GM12878 (cell line): ENCODE data around the gene DNMT1. TPM values are rescaled to one million over a fixed set of nuclear protein-coding genes. Genes with fewer than 3 reads are reported as not detected.

Experiments
- ATAC-seq: fragments of 200-7000 bp; cut with Tn5 transposase; 3 replicates; pipeline ENCODE4 v1.9.1; 2020; ENCODE audit warnings: mild to moderate bottlenecking, moderate library complexity
- Bru-seq: library from RNA; stranded (reverse); fragments of 400-500 nt; gene quantifications from one replicate; lab custom pipeline; 2021; lab: Mats Ljungman, UMichigan
- BruChase-seq, 2 experiments: library from RNA; stranded (reverse); fragments of 400-500 nt; gene quantifications; one replicate each; lab custom pipeline; 2021; lab: Mats Ljungman, UMichigan
- BruUV-seq: library from RNA; stranded (reverse); fragments of 400-500 nt; replicated peaks from 2 replicates; lab custom pipeline; 2021; lab: Mats Ljungman, UMichigan
- CTCF ChIA-PET: fragments of 300-600 bp; sonication (Branson Sonifier 250); formaldehyde crosslinking; extraction: SDS; loops from one replicate; lab custom pipeline; 2021; ENCODE audit warnings: inconsistent platforms; lab: Yijun Ruan, JAX
- POLR2A ChIA-PET: fragments of 350-600 bp; formaldehyde crosslinking; extraction: SDS; loops from one replicate; lab custom pipeline; 2021; ENCODE audit warnings: inconsistent platforms; lab: Charles Lee
- RAD21 ChIA-PET: fragments of 300-600 bp; sonication (Branson Sonifier 250); formaldehyde crosslinking; loops from one replicate; lab custom pipeline; 2023; ENCODE audit warnings: antibody characterized with exemption; ENCODE audit not compliant: unreplicated experiment; lab: Charles Lee
- SMC1A ChIA-PET: fragments of 300-600 bp; sonication (Branson Sonifier 250); formaldehyde crosslinking; loops from one replicate; lab custom pipeline; 2023; ENCODE audit not compliant: unreplicated experiment, uncharacterized antibody; lab: Charles Lee
- DNase-seq: peaks from one replicate; pipeline ENCODE4 v3.0.0-alpha.2; 2011; ENCODE audit warnings: low read depth, low spot score
- FAIRE-seq: peaks from 3 replicates; lab custom pipeline; 2011; peaks lifted over from hg19 to GRCh38; lab: Jason Lieb, UNC
- H2AFZ ChIP-seq: 2 replicates; pipeline ENCODE4 v1.6.0; 2011; ENCODE audit warnings: low read depth, low read length, control low read depth; ENCODE audit not compliant: control insufficient read depth
- H3K27ac ChIP-seq: 2 replicates; pipeline ENCODE4 v1.5.1; 2011; ENCODE audit warnings: control low read depth; ENCODE audit not compliant: control insufficient read depth, insufficient read depth
- H3K27me3 ChIP-seq, 2 experiments: replicated peaks in 1 of 2; 2 replicates each; pipeline versions ENCODE4 v1.6.0 to v1.6.1; 2011; ENCODE audit warnings: low read length in 1 of 2; ENCODE audit not compliant: control insufficient read depth in 2 of 2, insufficient read depth in 2 of 2
- H3K36me3 ChIP-seq, 2 experiments: 2 replicates each; pipeline ENCODE4 v1.5.1; 2011; ENCODE audit warnings: low read length in 1 of 2; ENCODE audit not compliant: control insufficient read depth in 2 of 2, insufficient read depth in 2 of 2
- H3K4me1 ChIP-seq: 2 replicates; pipeline ENCODE4 v1.6.1; 2011; ENCODE audit warnings: mild to moderate bottlenecking, low read length, moderate library complexity, mixed read lengths; ENCODE audit not compliant: control insufficient read depth, insufficient read depth
- H3K4me2 ChIP-seq: 2 replicates; pipeline ENCODE4 v1.6.0; 2011; ENCODE audit warnings: control low read depth; ENCODE audit not compliant: control insufficient read depth, insufficient read depth
- H3K4me3 ChIP-seq: fragments of 200-600 bp; sonication (generic); 2 replicates; pipeline ENCODE4 v1.5.1; 2016
- H3K79me2 ChIP-seq: 2 replicates; pipeline ENCODE4 v1.6.0; 2011; ENCODE audit warnings: low read length; ENCODE audit not compliant: control insufficient read depth, insufficient read depth
- H3K9ac ChIP-seq: 2 replicates; pipeline ENCODE4 v1.8.0; 2011; ENCODE audit warnings: low read length, control low read depth, mixed read lengths; ENCODE audit not compliant: control insufficient read depth, insufficient read depth
- H3K9me3 ChIP-seq: replicated peaks from 3 replicates; pipeline ENCODE4 v1.5.1; 2011; ENCODE audit warnings: mild to moderate bottlenecking, low read length; ENCODE audit not compliant: control insufficient read depth, insufficient read depth
- H4K20me1 ChIP-seq: 2 replicates; pipeline ENCODE4 v1.6.0; 2011; ENCODE audit not compliant: control insufficient read depth, insufficient read depth
- ASH2L ChIP-seq: fragments of 300-600, 200-600 bp; sonication (generic); IDR thresholded peaks from 2 replicates; pipeline ENCODE4 v1.6.1; 2017; ENCODE audit warnings: low read depth, mild to moderate bottlenecking, borderline replicate concordance
- ATF7 ChIP-seq: fragments of 450-650 bp; IDR thresholded peaks from 2 replicates; pipeline ENCODE4 v1.6.1; 2016; ENCODE audit warnings: low read depth, mild to moderate bottlenecking
- BMI1 ChIP-seq: fragments of 450-650 bp; IDR thresholded peaks from 2 replicates; pipeline ENCODE4 v1.6.1; 2016; ENCODE audit warnings: mild to moderate bottlenecking, moderate library complexity, borderline replicate concordance
- BRCA1 ChIP-seq: IDR thresholded peaks from 2 replicates; pipeline ENCODE4 v1.6.1; 2011; ENCODE audit warnings: low read depth, low read length, improper control_type of control experiment
- CHD1 ChIP-seq: IDR thresholded peaks from 2 replicates; pipeline ENCODE4 v1.6.1; 2012; ENCODE audit warnings: low read depth, low read length, improper control_type of control experiment
- CREB1 ChIP-seq: IDR thresholded peaks from 2 replicates; pipeline ENCODE4 v1.6.1; 2012; ENCODE audit warnings: low read depth, mild to moderate bottlenecking, inconsistent platforms
- FOXK2 ChIP-seq: fragments of 450-650 bp; IDR thresholded peaks from 2 replicates; pipeline ENCODE4 v1.6.1; 2017; ENCODE audit warnings: mild to moderate bottlenecking, moderate library complexity
- JUND ChIP-seq: IDR thresholded peaks from 2 replicates; pipeline ENCODE4 v1.6.1; 2012; ENCODE audit warnings: low read depth, mild to moderate bottlenecking, low read length, improper control_type of control experiment, moderate library complexity
- MTA2 ChIP-seq: fragments of 450-650 bp; IDR thresholded peaks from 2 replicates; pipeline ENCODE4 v1.6.1; 2016; ENCODE audit warnings: low read depth, mild to moderate bottlenecking, moderate library complexity
- POLR2AphosphoS5 ChIP-seq: IDR thresholded peaks from 2 replicates; pipeline ENCODE4 v1.6.1; 2011; ENCODE audit warnings: mild to moderate bottlenecking, low read length, inconsistent platforms
- SMAD5 ChIP-seq: IDR thresholded peaks from 2 replicates; pipeline ENCODE4 v1.6.1; 2016; ENCODE audit warnings: antibody characterized with exemption, low read depth
- SREBF1 ChIP-seq: IDR thresholded peaks from 2 replicates; pipeline ENCODE4 v1.6.1; 2012; ENCODE audit warnings: mild to moderate bottlenecking, low read length
- WGBS: methylation state at CpG from one replicate; pipeline ENCODE4 v1.1.6; 2016; ENCODE audit warnings: low lambda C conversion rate; ENCODE audit not compliant: insufficient replicate concordance, insufficient coverage; ENCODE audit errors: missing lambda C conversion rate; 5-methylcytosine and 5-hydroxymethylcytosine counted together
- in situ Hi-C: fragments of 300-500 bp; cut with MboI; formaldehyde crosslinking; loops from 9 replicates; pipeline ENCODE4 v1.14.3; 2018; ENCODE audit warnings: mixed read lengths
- intact Hi-C: fragments of 100-400 bp; cut with micrococcal nuclease; formaldehyde crosslinking; loops from one replicate; pipeline ENCODE4 v1.14.2; 2022; ENCODE audit not compliant: unreplicated experiment
- long read RNA-seq, 2 experiments: library from polyadenylated mRNA; unstranded; transcript quantifications; one replicate each; pipeline ENCODE4 v2.0.0, GENCODE V29; 2019 to 2020
- polyA minus RNA-seq, 3 experiments: library from RNA; depleted of rRNA, polyadenylated mRNA; stranded (reverse); fragments of >200 nt; gene quantifications; 2 replicates each; pipeline ENCODE4 v1.2.3, GENCODE V29; 2011
- polyA plus RNA-seq, 11 experiments: library from polyadenylated mRNA; depleted of rRNA in 4 of 11; unstranded in 6 of 11; stranded (reverse) in 5 of 11; fragments of >200 nt; fragmentation: Nextera tagmentation in 4 of 11; fragmentation: Illumina TruSeq in 1 of 11; extraction: Ambion mirVana in 4 of 11; extraction: Trizol in 1 of 11; gene quantifications; 1 replicate in 1 of 11; 2 replicates in 10 of 11; pipeline versions ENCODE4 v1.2.1 to v1.2.3, GENCODE V29; 2011 to 2016; ENCODE audit warnings: inconsistent platforms in 2 of 11, missing spikeins in 2 of 11, low read depth in 1 of 11
- total RNA-seq, 4 experiments: library from RNA; depleted of rRNA in 3 of 4; stranded (reverse); fragments of >200 nt in 3 of 4; fragmentation: Illumina TruSeq in 1 of 4; extraction: Trizol in 1 of 4; gene quantifications; 2 replicates each; pipeline versions ENCODE4 v1.2.1 to v1.2.3, GENCODE V29; 2013 to 2021
- TF ChIP-seq, protein P1 (sequence below): fragments of 450-650 bp; IDR thresholded peaks from 2 replicates; pipeline ENCODE4 v1.6.1; 2016; ENCODE audit warnings: mild to moderate bottlenecking
- TF ChIP-seq, protein P2 (sequence below): IDR thresholded peaks from 2 replicates; pipeline ENCODE4 v1.6.1; 2012; ENCODE audit warnings: low read depth, low read length, improper control_type of control experiment
- TF ChIP-seq, protein P3 (sequence below): fragments of 450-650 bp; conservative IDR thresholded peaks from 2 replicates; pipeline ENCODE4 v1.6.1; 2017; ENCODE audit warnings: mild to moderate bottlenecking, moderate library complexity

The DNMT1 gene
- 263 and 295 TPM in 2 replicates for total RNA-seq (2013; cell fraction: nucleolus; rRNA removed)
- 87.7 and 114 TPM in 2 replicates for total RNA-seq (2014; rRNA removed)
- total RNA-seq (2014; rRNA removed; fragmentation: Illumina TruSeq; extraction: Trizol), result 67.2 and 70.0 TPM in 2 replicates
- total RNA-seq (2021), result 221 and 238 TPM in 2 replicates
- polyA plus RNA-seq (2011; ENCODE audit: low read depth), result 71.5 TPM
- 100 and 130 TPM in 2 replicates for polyA plus RNA-seq (2011; rRNA removed)
- polyA plus RNA-seq (2011; cell fraction: cytosol; rRNA removed), result 75.3 and 81.4 TPM in 2 replicates
- polyA plus RNA-seq (2011; cell fraction: nucleus; rRNA removed), result 356 and 514 TPM in 2 replicates
- 113 and 151 TPM in 2 replicates for polyA plus RNA-seq (2012)
- polyA plus RNA-seq (2014; fragmentation: Illumina TruSeq; extraction: Trizol), result 132 and 137 TPM in 2 replicates
- polyA plus RNA-seq (2014; fragmentation: Nextera tagmentation; extraction: Ambion mirVana), result 100 to 1,000 TPM; 128 to 149 TPM
- polyA plus RNA-seq (2014; rRNA removed), result 107 and 126 TPM in 2 replicates
- 100 to 1,000 TPM; 280 to 290 TPM for polyA plus RNA-seq (2016; fragmentation: Nextera tagmentation; extraction: Ambion mirVana)
- polyA minus RNA-seq (2011; rRNA and poly(A)+ RNA removed), result 105 and 125 TPM in 2 replicates
- polyA minus RNA-seq (2011; cell fraction: cytosol; rRNA and poly(A)+ RNA removed), result 67.9 and 73.8 TPM in 2 replicates
- 91.4 and 160 TPM in 2 replicates for polyA minus RNA-seq (2011; cell fraction: nucleus; rRNA and poly(A)+ RNA removed)
- Bru-seq, nascent RNA, result percentile 78 among the genes with signal in this experiment
- percentile 92 among the genes with signal in this experiment for BruChase-seq, experiment 1, labeled RNA remaining after a 6-hour chase
- BruChase-seq, experiment 2, labeled RNA remaining after a 2-hour chase, result percentile 87 among the genes with signal in this experiment
- long read RNA-seq, experiment 1, full-length matches to known transcripts, result 3 of 172 reads
- long read RNA-seq, experiment 1, partial matches to known transcripts, result 80 of 172 reads
- long read RNA-seq, experiment 1, other reads (novel, unspliced or antisense), result 89 of 172 reads
- long read RNA-seq, experiment 2, partial matches to known transcripts, result 238 of 283 reads
- long read RNA-seq, experiment 2, other reads (novel, unspliced or antisense), result 42 of 283 reads

DNA sequence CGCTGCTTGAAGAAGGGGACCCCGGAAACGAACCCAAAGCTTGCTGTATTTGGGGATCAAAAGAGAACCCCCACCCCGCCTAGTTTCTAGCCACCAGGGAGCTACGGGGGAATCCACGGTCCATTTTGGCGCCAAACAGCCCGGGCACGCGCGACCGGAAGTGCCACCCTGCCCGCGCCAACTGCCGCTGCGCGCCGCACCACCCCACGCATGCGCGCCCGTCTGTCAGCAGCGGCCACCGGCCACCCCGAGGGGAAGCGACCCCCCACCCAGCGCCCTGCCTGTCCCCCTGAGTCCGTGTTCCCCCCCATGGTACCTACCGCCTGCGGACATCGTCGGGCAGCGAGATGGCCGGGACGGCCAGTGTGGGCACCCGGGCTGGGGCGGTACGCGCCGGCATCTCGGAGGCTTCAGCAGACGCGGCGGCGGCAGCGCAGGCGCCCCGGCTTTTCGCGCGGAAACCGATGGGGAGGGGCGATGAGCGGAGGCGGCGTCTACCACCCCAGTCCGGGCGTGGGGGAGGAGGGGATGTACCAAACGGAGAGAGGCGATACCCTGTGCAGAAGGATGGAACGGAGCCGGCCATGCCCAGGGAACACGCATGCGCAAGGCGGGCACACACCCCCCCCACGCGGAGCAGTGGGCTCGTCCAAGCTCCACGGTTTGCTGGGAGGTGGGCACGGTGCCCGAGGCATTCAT lies at the start of gene DNMT1:
TSS of gene DNMT1 (minus strand) at position 454 of the 699 bp plus-strand sequence. CDS start at position 400, 54 bp downstream.
- peak; percentile 87 for DNase-seq
- H3K4me1 ChIP-seq, result peaks cover 23% of the 10 kb centered on the region
- SMC1A ChIA-PET, result interaction anchor here (0.6 to 2.1 kb wide), 7 partner anchors 20 to 262 kb away, joined by 3 to 12 read pairs (median 3); no protein-coding TSS in a partner anchor
- no peaks in the 10 kb centered on the region for H4K20me1 ChIP-seq
- no peaks in the 10 kb centered on the region for H3K27me3 ChIP-seq
- peak within 1 kb of the TSS; percentile 93 for H2AFZ ChIP-seq
- intact Hi-C loops, result loop anchor here (2.0 to 5.0 kb wide), 2 partner anchors 43 to 56 kb away; no protein-coding TSS in a partner anchor
- H3K9ac ChIP-seq, result peak within 1 kb of the TSS; percentile 99
- H3K4me2 ChIP-seq, result peak within 1 kb of the TSS; percentile 95
- WGBS, result 1% methylated on average over 68 of the region's 71 CpGs
- no peaks in the 10 kb centered on the region; the same call in 2 of the 3 replicates for H3K9me3 ChIP-seq
- no TSS peak for BruUV-seq
- in situ Hi-C loops, result no loop called here
- peak within 1 kb of the TSS; percentile 91 for H3K27ac ChIP-seq
- peaks cover 2 to 7% of the 10 kb centered on the region in 2 experiments; a peak in 3 of 4 replicates for H3K36me3 ChIP-seq
- H3K4me3 ChIP-seq, result peak within 1 kb of the TSS; percentile 100
- CTCF ChIA-PET, result interaction anchor here (0.6 to 1.9 kb wide), 7 partner anchors 41 to 264 kb away, joined by 3 to 19 read pairs (median 4); no protein-coding TSS in a partner anchor
- ATAC-seq, result peak; percentile 95
- POLR2A ChIA-PET, result interaction anchor here (0.6 to 1.8 kb wide), 7 partner anchors 19 to 246 kb away, joined by 3 to 7 read pairs (median 4); partner anchors contain the start of genes PPAN and TYK2
- FAIRE-seq, result peak; percentile 98
- peaks cover 50% of the 10 kb centered on the region for H3K79me2 ChIP-seq
- RAD21 ChIA-PET, result interaction anchor here (0.6 to 3.2 kb wide), 9 partner anchors 25 to 223 kb away, joined by 3 to 18 read pairs (median 4); partner anchors contain the start of genes ICAM1 and TYK2
- TF ChIP-seq CHD1, result peak; percentile 100
- TF ChIP-seq ATF7, result peak; percentile 99
- no peak for TF ChIP-seq BMI1
- TF ChIP-seq, protein P1, sequence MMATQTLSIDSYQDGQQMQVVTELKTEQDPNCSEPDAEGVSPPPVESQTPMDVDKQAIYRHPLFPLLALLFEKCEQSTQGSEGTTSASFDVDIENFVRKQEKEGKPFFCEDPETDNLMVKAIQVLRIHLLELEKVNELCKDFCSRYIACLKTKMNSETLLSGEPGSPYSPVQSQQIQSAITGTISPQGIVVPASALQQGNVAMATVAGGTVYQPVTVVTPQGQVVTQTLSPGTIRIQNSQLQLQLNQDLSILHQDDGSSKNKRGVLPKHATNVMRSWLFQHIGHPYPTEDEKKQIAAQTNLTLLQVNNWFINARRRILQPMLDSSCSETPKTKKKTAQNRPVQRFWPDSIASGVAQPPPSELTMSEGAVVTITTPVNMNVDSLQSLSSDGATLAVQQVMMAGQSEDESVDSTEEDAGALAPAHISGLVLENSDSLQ, result peak; percentile 45
- TF ChIP-seq MTA2, result no peak
- TF ChIP-seq, protein P2, sequence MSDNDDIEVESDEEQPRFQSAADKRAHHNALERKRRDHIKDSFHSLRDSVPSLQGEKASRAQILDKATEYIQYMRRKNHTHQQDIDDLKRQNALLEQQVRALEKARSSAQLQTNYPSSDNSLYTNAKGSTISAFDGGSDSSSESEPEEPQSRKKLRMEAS, result peak; percentile 48; the same call in 1 of the 2 replicates
- TF ChIP-seq, protein P3, sequence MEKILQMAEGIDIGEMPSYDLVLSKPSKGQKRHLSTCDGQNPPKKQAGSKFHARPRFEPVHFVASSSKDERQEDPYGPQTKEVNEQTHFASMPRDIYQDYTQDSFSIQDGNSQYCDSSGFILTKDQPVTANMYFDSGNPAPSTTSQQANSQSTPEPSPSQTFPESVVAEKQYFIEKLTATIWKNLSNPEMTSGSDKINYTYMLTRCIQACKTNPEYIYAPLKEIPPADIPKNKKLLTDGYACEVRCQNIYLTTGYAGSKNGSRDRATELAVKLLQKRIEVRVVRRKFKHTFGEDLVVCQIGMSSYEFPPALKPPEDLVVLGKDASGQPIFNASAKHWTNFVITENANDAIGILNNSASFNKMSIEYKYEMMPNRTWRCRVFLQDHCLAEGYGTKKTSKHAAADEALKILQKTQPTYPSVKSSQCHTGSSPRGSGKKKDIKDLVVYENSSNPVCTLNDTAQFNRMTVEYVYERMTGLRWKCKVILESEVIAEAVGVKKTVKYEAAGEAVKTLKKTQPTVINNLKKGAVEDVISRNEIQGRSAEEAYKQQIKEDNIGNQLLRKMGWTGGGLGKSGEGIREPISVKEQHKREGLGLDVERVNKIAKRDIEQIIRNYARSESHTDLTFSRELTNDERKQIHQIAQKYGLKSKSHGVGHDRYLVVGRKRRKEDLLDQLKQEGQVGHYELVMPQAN, result peak; percentile 78
- peak; percentile 100 for TF ChIP-seq JUND
- TF ChIP-seq POLR2AphosphoS5, result peak; percentile 88
- TF ChIP-seq FOXK2, result peak; percentile 98
- TF ChIP-seq BRCA1, result peak; percentile 38; the same call in 1 of the 2 replicates
- TF ChIP-seq ASH2L, result 0 out of 2 replicates have a peak, but pooled peaks have one; percentile 79
- peak; percentile 84 for TF ChIP-seq SMAD5
- TF ChIP-seq SREBF1, result peak; percentile 99
- TF ChIP-seq CREB1, result peak; percentile 73
